Choroid plexus epithelial cell (primary cell): ENCODE results near the gene PLLP.

Source experiments
- DNase-seq: peaks from one replicate; pipeline ENCODE4 v3.0.0-alpha.2; 2010; ENCODE audit warnings: low read depth
- H3K4me3 ChIP-seq: 2 replicates; pipeline ENCODE4 v1.5.1; 2011; ENCODE audit warnings: low read depth, mild to moderate bottlenecking, control low read depth, low read length, moderate library complexity
- CTCF ChIP-seq: conservative IDR thresholded peaks from 2 replicates; pipeline ENCODE4 v1.5.1; 2011; ENCODE audit warnings: low read depth, mild to moderate bottlenecking, control low read depth, inconsistent platforms, low read length, moderate library complexity

The PLLP gene

GRCh38 chr16:57244767-57245471 lies 39.6 kb downstream of the PLLP start, which contains the start of gene ARL2BP:
ARL2BP (plus strand) TSS chr16:57245259; CDS start chr16:57245368, 109 bp downstream.
- TF ChIP-seq CTCF: no peak
- DNase-seq: peak; percentile 98
- H3K4me3 ChIP-seq: peak within 1 kb of the TSS; percentile 79

GRCh38 chr16:57244463-57244766 lies 40.1 kb downstream of the PLLP start:
- peak overlapping the region; percentile 79 for H3K4me3 ChIP-seq
- TF ChIP-seq CTCF: no peak
- DNase-seq: no peak

GRCh38 chr16:57242650-57243049 lies 41.8 kb downstream of the PLLP start:
- no peak for TF ChIP-seq CTCF
- no peak for DNase-seq
- H3K4me3 ChIP-seq: no peak overlapping the region

DNA sequence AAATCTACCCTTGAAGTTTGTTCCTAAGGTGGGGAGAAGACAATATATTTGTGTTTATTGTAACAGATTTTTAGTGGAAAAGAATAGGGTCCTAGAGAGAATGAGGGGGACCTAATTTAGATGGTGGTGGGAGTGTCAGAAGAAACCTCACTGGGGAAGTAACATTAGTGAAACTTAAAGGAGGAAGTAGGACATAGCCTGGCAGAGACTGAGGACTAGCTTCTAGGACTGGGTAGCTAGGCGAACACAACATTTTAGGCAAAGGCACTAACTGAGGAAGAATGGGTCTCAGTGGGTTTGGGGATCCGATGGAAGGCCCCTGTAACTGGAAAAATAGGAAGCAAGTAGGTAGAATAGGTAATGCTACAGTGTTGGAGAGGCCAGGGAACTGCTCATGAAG lies 43.6 kb downstream of the PLLP start:
- H3K4me3 ChIP-seq: no peak overlapping the region
- no peak for DNase-seq
- no peak for TF ChIP-seq CTCF

DNA sequence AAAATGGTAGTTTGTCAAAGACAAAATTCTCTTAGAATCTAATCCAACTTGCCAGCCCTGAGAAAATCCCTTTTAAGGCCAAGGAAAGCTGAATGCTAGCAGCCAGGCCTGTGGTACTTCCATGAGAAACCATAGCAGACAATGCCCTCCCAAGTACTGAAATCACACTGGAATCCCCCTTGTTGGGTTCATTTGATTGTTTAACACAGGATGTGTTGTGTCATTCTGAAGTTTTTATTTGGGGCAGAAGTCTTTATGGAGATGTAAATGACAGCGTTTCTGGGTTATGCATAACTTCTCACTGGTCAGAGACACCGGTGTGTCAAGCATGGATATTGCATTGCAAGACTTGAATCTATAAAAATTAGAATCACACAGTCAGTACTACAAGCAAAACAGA lies 45.4 kb downstream of the PLLP start:
- no peak overlapping the region for H3K4me3 ChIP-seq
- TF ChIP-seq CTCF: no peak
- DNase-seq: no peak

- H3K4me3 ChIP-seq: no peak overlapping the region
- no peak for TF ChIP-seq CTCF
- DNase-seq: no peak
These were observed 45.8 kb downstream of the PLLP start for GRCh38 chr16:57238682-57239081.

DNA sequence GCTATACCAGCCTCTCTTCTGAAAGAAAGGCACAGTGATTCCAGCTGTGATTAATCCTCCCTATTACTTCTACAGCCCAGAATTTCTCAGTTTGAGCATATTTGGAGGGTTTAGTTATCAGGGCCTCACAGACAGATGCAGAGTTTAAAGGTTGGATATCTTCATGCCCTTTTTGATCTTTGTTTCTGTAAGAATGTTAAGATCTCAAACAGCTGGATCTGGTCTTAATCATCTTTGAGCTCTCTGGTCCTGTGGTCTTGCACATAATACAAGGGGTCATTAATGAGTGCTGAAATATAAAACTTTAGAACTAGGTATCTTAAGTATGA lies 48.5 kb downstream of the PLLP start:
- no peak for TF ChIP-seq CTCF
- no peak overlapping the region for H3K4me3 ChIP-seq
- DNase-seq: no peak
